Measurements from ENCODE around the gene CACNA1E.
"Not testable (repeated sequence)": the region's sequence is repeated elsewhere in the genome, so short reads cannot be mapped to it uniquely, and the experiment has no call there.

Gene CACNA1E

DNA sequence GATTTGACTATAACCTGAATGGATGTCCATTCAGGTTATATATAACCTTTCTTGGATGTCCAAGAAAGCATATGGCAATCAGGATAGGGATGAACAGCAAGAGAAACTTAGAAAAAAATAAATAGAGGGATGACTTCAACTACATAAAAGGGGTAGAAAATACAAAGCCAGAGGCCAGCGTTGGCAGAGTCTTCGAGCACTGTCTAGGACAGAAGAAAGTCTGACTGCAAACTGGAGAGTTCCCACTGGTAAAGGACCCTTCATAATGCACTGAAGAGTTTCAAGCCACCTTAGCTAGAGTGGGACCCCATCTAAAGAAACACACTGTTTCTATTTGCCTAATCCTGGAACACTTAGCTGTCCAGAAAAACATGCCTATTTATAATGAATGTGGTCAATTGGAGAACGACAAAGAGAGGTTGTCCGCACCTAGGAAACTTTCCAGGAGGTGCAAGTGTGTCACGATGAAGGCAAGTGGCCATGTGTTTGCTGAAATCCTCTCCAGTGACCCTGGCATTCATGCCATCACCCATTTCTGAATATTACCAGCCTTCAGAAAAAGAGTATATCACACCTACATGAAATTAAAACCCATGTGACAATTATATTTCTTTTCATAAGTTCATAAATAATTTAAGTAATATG lies 362.8 kb downstream of the CACNA1E start:
- ChIA-PET POLR2A (ENCODE audit: low non-redundant PET) (interaction anchor here (0.5 kb wide), 1 partner anchor 446 kb away, joined by 4 read pairs; no protein-coding TSS in a partner anchor), CTCF (no interaction called here)
- no peak overlapping the region for H3K27ac ChIP-seq
- TF ChIP-seq, protein P1, sequence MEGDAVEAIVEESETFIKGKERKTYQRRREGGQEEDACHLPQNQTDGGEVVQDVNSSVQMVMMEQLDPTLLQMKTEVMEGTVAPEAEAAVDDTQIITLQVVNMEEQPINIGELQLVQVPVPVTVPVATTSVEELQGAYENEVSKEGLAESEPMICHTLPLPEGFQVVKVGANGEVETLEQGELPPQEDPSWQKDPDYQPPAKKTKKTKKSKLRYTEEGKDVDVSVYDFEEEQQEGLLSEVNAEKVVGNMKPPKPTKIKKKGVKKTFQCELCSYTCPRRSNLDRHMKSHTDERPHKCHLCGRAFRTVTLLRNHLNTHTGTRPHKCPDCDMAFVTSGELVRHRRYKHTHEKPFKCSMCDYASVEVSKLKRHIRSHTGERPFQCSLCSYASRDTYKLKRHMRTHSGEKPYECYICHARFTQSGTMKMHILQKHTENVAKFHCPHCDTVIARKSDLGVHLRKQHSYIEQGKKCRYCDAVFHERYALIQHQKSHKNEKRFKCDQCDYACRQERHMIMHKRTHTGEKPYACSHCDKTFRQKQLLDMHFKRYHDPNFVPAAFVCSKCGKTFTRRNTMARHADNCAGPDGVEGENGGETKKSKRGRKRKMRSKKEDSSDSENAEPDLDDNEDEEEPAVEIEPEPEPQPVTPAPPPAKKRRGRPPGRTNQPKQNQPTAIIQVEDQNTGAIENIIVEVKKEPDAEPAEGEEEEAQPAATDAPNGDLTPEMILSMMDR (conservative IDR thresholded peaks at IDR 0.05; ENCODE audit: low read depth): no peak
- DNase-seq (ENCODE audit: low spot score): no peak

DNA sequence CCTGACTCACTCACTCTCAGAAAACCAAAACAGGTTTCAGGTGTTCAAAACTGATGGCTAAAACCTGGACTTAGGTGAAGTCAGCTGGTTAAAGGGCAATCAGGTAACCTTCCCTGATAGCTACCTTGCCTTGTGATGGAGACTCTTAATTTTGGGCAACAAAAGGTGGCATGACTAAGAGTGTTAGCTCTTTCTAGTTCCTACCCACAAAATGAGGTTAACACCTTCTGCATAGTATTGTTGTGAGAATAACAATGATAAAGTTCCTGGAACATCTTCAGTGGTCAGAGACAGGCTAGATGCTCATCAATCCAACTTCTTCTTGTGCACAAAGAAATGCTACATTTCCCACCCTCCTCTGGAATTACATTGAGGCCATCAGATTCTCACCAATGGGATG lies 363.4 kb downstream of the CACNA1E start:
- ChIA-PET POLR2A (ENCODE audit: low non-redundant PET) (no interaction called here), CTCF (no interaction called here)
- no peak overlapping the region for H3K27ac ChIP-seq
- DNase-seq (ENCODE audit: low spot score): no peak
- TF ChIP-seq, protein P1 (conservative IDR thresholded peaks at IDR 0.05; ENCODE audit: low read depth): no peak

DNA sequence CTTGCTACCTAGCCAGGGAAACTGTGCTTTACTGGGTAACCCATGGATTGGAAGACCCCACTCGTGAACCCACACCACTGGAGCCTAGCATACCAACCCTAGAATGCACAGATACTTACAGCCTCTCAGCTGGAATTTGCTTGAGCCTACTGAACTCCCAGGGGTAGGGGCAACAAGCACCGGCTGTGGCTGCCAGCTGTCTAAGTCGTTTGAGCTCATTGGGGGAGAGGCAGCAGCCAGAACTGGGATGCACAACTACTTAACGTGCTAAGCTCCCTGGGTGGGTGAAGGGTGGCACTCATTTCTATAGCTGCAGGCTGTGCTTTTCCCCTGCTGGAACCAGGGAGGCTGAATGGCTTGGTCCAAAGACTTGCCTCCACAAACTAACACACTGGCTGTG lies 365.8 kb downstream of the CACNA1E start:
- POLR2A ChIA-PET (ENCODE audit: low non-redundant PET): no interaction called here
- no peak overlapping the region for H3K27ac ChIP-seq
- DNase-seq (ENCODE audit: low spot score): no peak
- CTCF ChIA-PET: no interaction called here
- TF ChIP-seq, protein P1 (conservative IDR thresholded peaks at IDR 0.05; ENCODE audit: low read depth): no peak

DNA sequence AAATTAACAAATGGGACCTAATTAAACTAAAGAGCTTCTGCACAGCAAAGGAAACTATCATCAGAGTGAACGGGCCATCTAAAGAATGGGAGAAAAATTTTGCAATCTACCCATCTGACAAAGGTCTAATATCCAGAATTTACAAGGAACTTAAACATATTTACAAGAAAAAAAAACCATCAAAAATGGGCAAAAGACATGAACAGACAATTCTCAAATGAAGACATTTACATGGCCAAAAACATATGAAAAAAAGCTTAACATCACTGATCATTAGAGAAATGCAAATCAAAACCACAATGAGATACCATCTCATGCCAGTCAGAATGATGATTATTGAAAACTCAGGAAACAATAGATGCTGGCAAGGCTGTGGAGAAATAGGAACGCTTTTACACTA lies 370.9 kb downstream of the CACNA1E start:
- H3K27ac ChIP-seq; POLR2A ChIA-PET (ENCODE audit: low non-redundant PET); DNase-seq (ENCODE audit: low spot score): not testable (repeated sequence)
- CTCF ChIA-PET: interaction anchor here (0.7 kb wide), 1 partner anchor 373 kb away, joined by 4 read pairs; no protein-coding TSS in a partner anchor

DNA sequence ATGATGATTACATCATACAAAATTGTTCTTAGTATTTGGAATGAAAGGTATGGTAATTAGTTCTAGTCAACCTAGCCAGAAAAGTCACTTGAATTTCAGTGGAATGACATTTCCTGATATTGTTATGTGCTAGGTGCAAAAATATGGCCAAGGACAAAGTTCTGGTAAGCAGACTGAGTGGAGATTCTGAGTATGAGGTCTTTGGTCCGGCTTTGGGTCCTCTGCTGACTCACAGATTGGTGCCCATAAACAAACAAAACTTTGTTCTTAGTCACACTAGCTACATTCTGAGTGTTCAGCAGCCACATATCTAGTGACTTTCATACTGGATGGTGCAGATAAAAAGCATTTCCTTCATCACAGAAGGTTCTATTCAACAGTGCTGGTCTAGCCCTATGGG lies 372.1 kb downstream of the CACNA1E start:
- CTCF ChIA-PET: no interaction called here
- H3K27ac ChIP-seq: no peak overlapping the region
- DNase-seq (ENCODE audit: low spot score): no peak
- TF ChIP-seq, protein P1 (conservative IDR thresholded peaks at IDR 0.05; ENCODE audit: low read depth): no peak
- POLR2A ChIA-PET (ENCODE audit: low non-redundant PET): no interaction called here
